ENCODE results near the gene GBF1.

DNA sequence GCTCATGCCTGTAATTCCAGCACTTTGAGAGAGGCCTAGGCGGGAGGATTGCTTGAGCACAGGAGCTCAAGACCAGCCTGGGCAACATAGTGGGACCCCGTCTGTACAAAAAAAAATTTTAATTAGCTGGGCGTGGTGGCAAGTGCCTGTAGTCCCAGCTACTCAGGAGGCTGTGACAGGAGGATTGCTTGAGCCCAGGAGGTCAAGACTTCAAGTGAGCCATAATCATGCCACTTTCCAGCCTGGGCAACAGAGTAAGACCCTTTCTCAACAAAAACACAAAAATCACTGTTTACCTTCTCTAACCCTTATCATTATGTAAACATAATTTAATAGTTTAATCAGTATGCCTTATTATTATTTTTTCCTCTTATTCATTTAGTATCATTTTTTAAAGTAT, 44.5 kb downstream of the GBF1 start:
- TF ChIP-seq, protein P1, sequence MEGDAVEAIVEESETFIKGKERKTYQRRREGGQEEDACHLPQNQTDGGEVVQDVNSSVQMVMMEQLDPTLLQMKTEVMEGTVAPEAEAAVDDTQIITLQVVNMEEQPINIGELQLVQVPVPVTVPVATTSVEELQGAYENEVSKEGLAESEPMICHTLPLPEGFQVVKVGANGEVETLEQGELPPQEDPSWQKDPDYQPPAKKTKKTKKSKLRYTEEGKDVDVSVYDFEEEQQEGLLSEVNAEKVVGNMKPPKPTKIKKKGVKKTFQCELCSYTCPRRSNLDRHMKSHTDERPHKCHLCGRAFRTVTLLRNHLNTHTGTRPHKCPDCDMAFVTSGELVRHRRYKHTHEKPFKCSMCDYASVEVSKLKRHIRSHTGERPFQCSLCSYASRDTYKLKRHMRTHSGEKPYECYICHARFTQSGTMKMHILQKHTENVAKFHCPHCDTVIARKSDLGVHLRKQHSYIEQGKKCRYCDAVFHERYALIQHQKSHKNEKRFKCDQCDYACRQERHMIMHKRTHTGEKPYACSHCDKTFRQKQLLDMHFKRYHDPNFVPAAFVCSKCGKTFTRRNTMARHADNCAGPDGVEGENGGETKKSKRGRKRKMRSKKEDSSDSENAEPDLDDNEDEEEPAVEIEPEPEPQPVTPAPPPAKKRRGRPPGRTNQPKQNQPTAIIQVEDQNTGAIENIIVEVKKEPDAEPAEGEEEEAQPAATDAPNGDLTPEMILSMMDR (IDR thresholded peaks at IDR 0.05) = no peak
- TF ChIP-seq EZH2 (IDR thresholded peaks at IDR 0.05; ENCODE audit: borderline replicate concordance, insufficient read depth, low read depth, low read length, poor library complexity, severe bottlenecking) = no peak
